Activated CD4-positive, alpha-beta T cell treated with anti-CD3 and anti-CD28 coated beads for 36 hours (primary cell): ENCODE results near the gene DEXI. TPM values are rescaled to one million over a fixed set of nuclear protein-coding genes. Genes with fewer than 3 reads are reported as not detected.
A peak's percentile ranks its signal among the peaks of the same experiment; 100 is the strongest.

ENCODE experiments used
- ATAC-seq: fragments of 200-7000 bp; cut with Tn5 transposase; one replicate; pipeline ENCODE4 v1.10.0; 2021; ENCODE audit warnings: mild to moderate bottlenecking, moderate library complexity
- CTCF ChIA-PET: fragments of 350-600 bp; sonication (Branson Sonifier 250); formaldehyde crosslinking; loops from one replicate; lab custom pipeline; 2021; ENCODE audit warnings: antibody characterized with exemption; lab: Charles Lee
- POLR2A ChIA-PET: fragments of 350-600 bp; sonication (Branson Sonifier 250); formaldehyde crosslinking; loops from one replicate; lab custom pipeline; 2021; ENCODE audit warnings: antibody characterized with exemption, inconsistent platforms; lab: Charles Lee
- DNase-seq: peaks from one replicate; pipeline ENCODE4 v3.0.0-alpha.2; 2020
- H3K27ac Mint-ChIP-seq: one replicate; pipeline ENCODE4 v1.8.0; 2021; ENCODE audit warnings: mixed read lengths
- H3K27me3 Mint-ChIP-seq: one replicate; pipeline ENCODE4 v1.8.0; 2021; ENCODE audit warnings: mixed read lengths
- H3K36me3 Mint-ChIP-seq: one replicate; pipeline ENCODE4 v1.8.0; 2021; ENCODE audit warnings: low read depth, mixed read lengths
- H3K4me1 Mint-ChIP-seq: one replicate; pipeline ENCODE4 v1.8.0; 2021; ENCODE audit warnings: mixed read lengths
- H3K4me3 Mint-ChIP-seq: one replicate; pipeline ENCODE4 v1.8.0; 2021; ENCODE audit warnings: mild to moderate bottlenecking, moderate library complexity, mixed read lengths
- H3K9me3 Mint-ChIP-seq: one replicate; pipeline ENCODE4 v1.8.0; 2021; ENCODE audit warnings: low read depth, mixed read lengths
- intact Hi-C, 2 experiments: fragments of 100-400 bp; cut with DNase I in 1 of 2; cut with micrococcal nuclease in 1 of 2; formaldehyde crosslinking; loops; one replicate each; pipeline versions ENCODE4 v1.14.2 to v1.15.1; 2022 to 2024; cut with DNase I, micrococcal nuclease
- total RNA-seq, 2 experiments: library from RNA; stranded (reverse); gene quantifications; one replicate each; pipeline ENCODE4 v1.2.3, GENCODE V29; 2021

DEXI gene
- total RNA-seq, result 10 to 100 TPM; 33.8 to 34.9 TPM

DNA sequence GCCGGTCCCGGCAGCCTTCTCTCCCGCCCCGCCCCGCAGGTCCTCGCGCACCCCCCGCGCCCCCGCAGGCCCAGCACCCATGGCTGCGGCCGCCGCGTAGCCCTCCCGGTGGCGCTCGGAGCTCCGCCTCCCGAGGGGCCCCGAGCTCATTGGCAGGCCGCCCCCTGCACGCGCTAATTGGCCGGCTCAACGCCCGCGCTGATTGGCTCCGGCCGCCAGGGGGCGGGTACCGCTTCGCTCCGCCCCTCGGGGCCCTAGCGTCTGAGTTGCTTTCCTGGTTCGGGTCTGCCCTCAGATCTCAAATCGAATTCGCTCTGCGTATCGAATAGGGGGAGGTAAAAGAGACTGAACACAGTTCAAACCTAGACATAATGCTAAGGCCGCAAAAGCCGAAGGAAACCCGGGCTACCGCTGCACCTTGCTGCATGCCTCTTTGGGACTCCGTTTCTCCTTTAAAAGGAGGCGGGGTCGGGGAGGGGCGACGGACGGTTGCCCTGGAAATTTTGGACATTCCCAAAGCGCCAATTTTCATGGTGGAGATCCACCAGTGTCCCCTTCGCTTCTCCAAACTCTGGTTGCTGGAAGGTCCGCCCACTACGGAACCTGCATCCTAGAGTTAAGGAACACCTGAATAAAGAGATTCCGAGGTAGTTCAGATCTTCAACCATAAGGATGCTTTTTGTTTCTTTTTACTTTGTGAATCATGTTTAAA is at the start of gene DEXI:
DEXI (minus strand) TSS at position 117 of the 712 bp plus-strand sequence. CDS start 463 bp downstream, outside the sequence.
- CTCF ChIA-PET, result interaction anchor here (0.7 to 1.4 kb wide), 5 partner anchors 10 to 109 kb away, joined by 3 to 4 read pairs (median 3); no protein-coding TSS in a partner anchor
- intact Hi-C loops, result loop anchor here (1.0 to 10.0 kb wide), 11 partner anchors 72 to 1978 kb away; partner anchors contain the start of genes HAPSTR1 (in 1 of the 2), NUBP1 (in 1 of the 2), RMI2 (in 1 of the 2) and SNN (in 1 of the 2)
- peak within 1 kb of the TSS; percentile 87 for H3K27ac Mint-ChIP-seq
- peak within 1 kb of the TSS; percentile 95 for H3K4me3 Mint-ChIP-seq
- no peaks in the 10 kb centered on the region for H3K9me3 Mint-ChIP-seq
- ATAC-seq (peak; percentile 82), DNase-seq (peak; percentile 97)
- peaks cover 72% of the 10 kb centered on the region for H3K4me1 Mint-ChIP-seq
- H3K36me3 Mint-ChIP-seq, result peaks cover 24% of the 10 kb centered on the region
- POLR2A ChIA-PET, result interaction anchor here (0.6 to 0.9 kb wide), 3 partner anchors 24 to 553 kb away, joined by 3 to 4 read pairs (median 3); partner anchors contain the start of gene NUBP1
- no peaks in the 10 kb centered on the region for H3K27me3 Mint-ChIP-seq

DNA sequence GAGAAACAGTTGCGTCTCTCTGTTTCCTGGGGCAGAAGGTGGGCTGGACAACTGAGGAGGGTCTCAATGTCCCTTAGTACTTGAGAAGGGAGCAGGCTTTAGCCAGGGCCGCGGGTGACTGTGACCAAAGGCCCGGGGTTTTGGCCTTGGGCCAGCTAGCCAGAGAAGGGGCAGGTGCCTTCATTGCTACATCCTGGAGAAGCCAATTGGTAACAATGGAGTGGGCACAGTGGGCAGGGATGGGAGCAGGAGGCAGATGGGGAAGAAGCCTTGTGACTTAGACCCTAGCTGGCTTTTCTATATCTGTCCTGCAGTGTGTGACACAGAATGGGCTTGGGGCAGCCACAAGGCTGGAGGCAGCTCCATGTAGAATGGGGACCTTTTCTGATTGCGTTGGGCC is 48.1 kb upstream of the DEXI start:
- Mint-ChIP-seq H3K4me1 (peaks cover 76% of the 10 kb centered on the region), H3K4me3 (no peak overlapping the region), H3K27ac (peak overlapping the region; percentile 92), H3K9me3 (no peaks in the 10 kb centered on the region), H3K27me3 (no peaks in the 10 kb centered on the region), H3K36me3 (peaks cover 43% of the 10 kb centered on the region)
- DNase-seq (no peak), ATAC-seq (no peak)
- ChIA-PET POLR2A (no interaction called here), CTCF (interaction anchor here (0.6 to 1.2 kb wide), 3 partner anchors 16 to 80 kb away, joined by 3 to 7 read pairs (median 3); no protein-coding TSS in a partner anchor)
- intact Hi-C loops, result no loop called here

DNA sequence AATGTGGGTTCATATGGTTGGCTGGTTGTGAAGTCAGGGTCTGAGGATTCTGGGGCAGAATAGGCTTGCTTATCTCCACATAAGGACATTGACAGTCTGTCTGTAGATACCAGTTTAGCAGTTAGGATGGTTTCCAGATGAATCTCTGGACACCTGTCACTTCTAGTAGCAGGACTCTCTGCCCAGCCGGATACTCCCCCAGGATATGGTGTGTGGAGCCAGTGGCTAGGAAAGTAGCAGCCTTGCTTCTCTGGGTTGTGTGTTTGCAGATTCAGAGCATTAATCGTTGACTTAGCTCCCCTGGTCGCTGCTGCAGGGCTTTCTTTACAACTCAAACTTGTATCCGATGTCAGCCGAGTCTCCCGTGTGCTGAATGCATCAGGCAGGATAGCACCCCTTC is 47.3 kb upstream of the DEXI start:
- CTCF ChIA-PET, result interaction anchor here (0.6 to 1.4 kb wide), 7 partner anchors 16 to 640 kb away, joined by 3 to 7 read pairs (median 3); no protein-coding TSS in a partner anchor
- H3K4me1 Mint-ChIP-seq, result peaks cover 80% of the 10 kb centered on the region
- peaks cover 42% of the 10 kb centered on the region for H3K36me3 Mint-ChIP-seq
- H3K9me3 Mint-ChIP-seq, result no peaks in the 10 kb centered on the region
- no peak for ATAC-seq
- H3K4me3 Mint-ChIP-seq, result no peak overlapping the region
- no peak for DNase-seq
- POLR2A ChIA-PET, result interaction anchor here (0.6 kb wide), 2 partner anchors 62 to 1917 kb away, joined by 3 read pairs; no protein-coding TSS in a partner anchor
- no peaks in the 10 kb centered on the region for H3K27me3 Mint-ChIP-seq
- intact Hi-C loops, result loop anchor here (2.0 kb wide), 3 partner anchors 35 to 243 kb away; no protein-coding TSS in a partner anchor
- H3K27ac Mint-ChIP-seq, result peak overlapping the region; percentile 92

DNA sequence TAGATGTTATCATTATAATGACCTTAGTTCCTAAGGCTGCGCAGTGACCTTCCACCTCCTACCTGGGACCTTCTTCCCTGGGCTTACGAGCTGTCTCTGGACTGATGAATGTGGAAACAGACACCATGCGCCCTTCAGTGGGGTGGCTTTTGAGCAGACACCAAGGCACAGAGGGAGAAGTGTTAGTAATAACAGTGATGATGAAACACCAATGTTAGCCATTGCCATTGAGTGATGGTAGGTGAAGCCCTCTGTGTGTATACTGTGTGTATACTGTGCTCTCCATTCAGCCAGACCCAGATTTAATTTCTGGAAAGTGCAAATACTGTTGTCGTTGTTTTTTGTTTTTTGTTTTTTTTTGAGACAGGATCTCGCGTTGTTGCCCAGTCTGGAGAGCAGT is 46.6 kb upstream of the DEXI start:
- intact Hi-C loops, result loop anchor here (1.0 to 2.0 kb wide), 13 partner anchors 24 to 366 kb away; partner anchors contain the start of gene SOCS1 (in 1 of the 2)
- peak overlapping the region; percentile 92 for H3K27ac Mint-ChIP-seq
- H3K4me3 Mint-ChIP-seq, result peak overlapping the region; percentile 46
- peaks cover 87% of the 10 kb centered on the region for H3K4me1 Mint-ChIP-seq
- peak; percentile 31 for DNase-seq
- H3K9me3 Mint-ChIP-seq, result no peaks in the 10 kb centered on the region
- ChIA-PET CTCF (interaction anchor here (0.7 to 1.4 kb wide), 4 partner anchors 18 to 236 kb away, joined by 3 to 4 read pairs (median 3); no protein-coding TSS in a partner anchor), POLR2A (interaction anchor here (0.6 kb wide), 2 partner anchors 63 to 116 kb away, joined by 3 read pairs; no protein-coding TSS in a partner anchor)
- no peaks in the 10 kb centered on the region for H3K27me3 Mint-ChIP-seq
- peak; percentile 21 for ATAC-seq
- peaks cover 41% of the 10 kb centered on the region for H3K36me3 Mint-ChIP-seq

DNA sequence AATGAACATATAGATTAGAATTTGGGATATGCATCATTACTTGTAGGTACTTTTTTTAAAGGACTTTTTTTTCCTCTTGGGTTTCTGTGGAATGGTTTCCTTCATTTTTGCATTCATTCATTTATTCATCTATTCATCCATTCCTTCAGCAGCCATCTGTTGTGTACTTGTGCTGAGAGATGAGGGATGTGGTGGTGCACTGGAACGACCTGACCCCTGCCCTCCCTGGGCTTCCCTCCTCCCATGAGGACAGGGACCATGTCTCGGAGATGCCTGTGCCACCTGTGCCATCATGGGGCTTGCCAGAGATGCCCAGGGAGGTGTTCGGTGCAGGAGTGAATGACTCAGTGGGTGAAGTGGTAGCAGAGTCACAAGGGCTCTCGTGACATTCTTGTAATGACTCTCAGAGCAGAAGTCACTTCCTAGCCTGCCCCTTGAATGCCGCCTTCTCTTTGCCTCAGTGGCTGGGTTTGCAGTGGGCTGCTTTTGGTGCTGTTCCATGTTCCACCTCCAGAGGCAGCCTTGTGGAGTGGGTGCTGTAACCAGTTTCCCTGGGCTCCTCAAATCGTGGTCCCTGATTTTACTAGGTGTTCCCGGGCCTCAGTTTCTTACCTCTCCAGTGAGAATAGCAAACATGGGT is 46.0 kb upstream of the DEXI start:
- POLR2A ChIA-PET, result no interaction called here
- Mint-ChIP-seq H3K27ac (peak overlapping the region; percentile 92), H3K4me1 (peaks cover 89% of the 10 kb centered on the region), H3K4me3 (peak overlapping the region; percentile 46), H3K36me3 (peaks cover 43% of the 10 kb centered on the region), H3K9me3 (no peaks in the 10 kb centered on the region), H3K27me3 (no peaks in the 10 kb centered on the region)
- CTCF ChIA-PET, result no interaction called here
- ATAC-seq (peak; percentile 88), DNase-seq (peak; percentile 91)
- intact Hi-C loops, result loop anchor here (1.0 to 2.0 kb wide), 13 partner anchors 23 to 367 kb away; partner anchors contain the start of gene SOCS1 (in 1 of the 2)

DNA sequence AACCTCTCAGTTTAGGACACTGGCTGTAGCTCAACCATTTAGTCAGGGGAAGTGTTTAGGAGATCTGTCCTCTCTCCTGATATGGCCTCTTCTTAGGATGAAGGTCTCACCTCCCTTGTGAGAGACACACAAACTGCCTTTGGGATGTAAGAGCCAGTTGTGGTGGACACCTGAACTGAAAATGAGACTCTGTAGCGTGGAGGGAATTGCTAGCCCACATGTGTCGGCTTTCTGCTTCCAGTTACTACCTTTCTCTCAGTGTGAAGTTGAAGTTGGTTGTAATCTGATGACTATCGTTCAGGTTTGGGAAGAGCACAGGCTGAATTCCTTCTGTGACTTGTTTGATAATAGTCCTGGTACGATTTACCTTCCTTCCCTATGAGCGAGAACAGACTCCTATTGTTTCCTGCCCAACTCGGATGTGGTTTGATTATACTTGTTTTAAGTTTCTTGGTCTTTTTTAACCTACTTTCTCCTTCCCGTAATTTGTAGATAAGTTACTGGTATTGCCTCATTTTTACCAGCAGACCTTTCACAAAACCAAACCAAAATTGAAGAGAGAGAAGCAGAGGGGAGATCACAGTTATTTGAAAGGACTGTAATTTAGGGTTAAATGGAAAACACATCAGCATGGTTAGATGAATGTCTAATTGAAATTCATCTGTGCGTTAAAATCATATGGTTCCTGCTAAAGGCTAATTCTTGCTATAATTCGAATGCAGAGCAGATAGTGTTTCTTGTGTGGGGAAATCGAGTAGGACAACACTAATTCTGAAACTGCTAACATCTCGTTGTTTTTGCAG is 45.3 kb upstream of the DEXI start:
- intact Hi-C loops, result loop anchor here (1.0 to 2.0 kb wide), 13 partner anchors 22 to 368 kb away; partner anchors contain the start of gene SOCS1 (in 1 of the 2)
- H3K27ac Mint-ChIP-seq, result peak overlapping the region; percentile 92
- H3K9me3 Mint-ChIP-seq, result no peaks in the 10 kb centered on the region
- peaks cover 89% of the 10 kb centered on the region for H3K4me1 Mint-ChIP-seq
- CTCF ChIA-PET, result interaction anchor here (1.1 to 1.4 kb wide), 2 partner anchors 15 to 33 kb away, joined by 3 to 5 read pairs; no protein-coding TSS in a partner anchor
- ATAC-seq (peak; percentile 35), DNase-seq (peak; percentile 24)
- POLR2A ChIA-PET, result no interaction called here
- H3K4me3 Mint-ChIP-seq, result peak overlapping the region; percentile 46
- no peaks in the 10 kb centered on the region for H3K27me3 Mint-ChIP-seq
- peaks cover 42% of the 10 kb centered on the region for H3K36me3 Mint-ChIP-seq

DNA sequence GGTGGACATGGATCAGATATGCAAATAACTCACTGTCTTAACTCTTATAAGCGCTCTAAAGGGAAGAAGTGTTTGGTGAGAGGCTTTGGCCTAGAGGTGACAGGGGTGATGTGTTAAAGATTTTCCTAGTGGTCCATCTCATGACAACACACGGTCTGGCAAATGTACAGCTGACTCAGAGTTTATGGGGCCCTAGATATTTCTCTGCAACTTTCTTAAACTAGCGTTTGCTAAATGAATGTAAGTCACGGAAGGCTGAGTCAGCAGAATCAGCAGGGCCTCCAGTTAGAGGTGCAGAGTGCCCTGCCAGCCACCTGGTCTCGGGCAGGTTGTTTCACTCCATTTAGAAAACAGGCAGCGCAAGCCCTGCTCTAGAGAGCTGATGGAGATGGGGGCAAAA is 42.2 kb upstream of the DEXI start:
- H3K4me3 Mint-ChIP-seq, result no peak overlapping the region
- H3K36me3 Mint-ChIP-seq, result peaks cover 31% of the 10 kb centered on the region
- POLR2A ChIA-PET, result no interaction called here
- peak; percentile 46 for DNase-seq
- CTCF ChIA-PET, result interaction anchor here (0.6 to 3.2 kb wide), 4 partner anchors 12 to 304 kb away, joined by 3 to 20 read pairs (median 8); no protein-coding TSS in a partner anchor
- H3K27ac Mint-ChIP-seq, result peak overlapping the region; percentile 2
- peaks cover 58% of the 10 kb centered on the region for H3K4me1 Mint-ChIP-seq
- no peak for ATAC-seq
- no peaks in the 10 kb centered on the region for H3K27me3 Mint-ChIP-seq
- no peaks in the 10 kb centered on the region for H3K9me3 Mint-ChIP-seq
- intact Hi-C loops, result no loop called here

DNA sequence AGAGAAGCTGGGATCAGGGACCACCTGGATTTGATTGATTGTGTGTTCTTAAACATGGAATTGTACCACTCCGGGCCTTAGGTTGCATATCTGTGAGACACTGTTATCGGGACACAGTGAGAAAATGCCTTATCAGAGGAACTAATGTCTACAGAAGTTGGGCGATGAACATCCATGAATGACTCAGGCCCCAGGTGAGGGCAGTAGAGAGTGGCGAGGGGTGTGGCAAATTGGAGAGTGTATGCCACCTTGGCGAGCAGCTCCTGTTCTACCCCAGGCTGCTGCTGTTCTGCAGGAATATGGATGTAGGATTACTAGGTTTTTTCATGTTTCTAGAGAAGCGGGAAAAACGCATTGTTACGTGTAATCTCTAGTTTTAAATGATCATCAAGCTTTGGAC is 40.9 kb upstream of the DEXI start:
- Mint-ChIP-seq H3K4me1 (peaks cover 45% of the 10 kb centered on the region), H3K9me3 (no peaks in the 10 kb centered on the region), H3K27me3 (no peaks in the 10 kb centered on the region), H3K4me3 (peak overlapping the region; percentile 38), H3K36me3 (peaks cover 32% of the 10 kb centered on the region), H3K27ac (peak overlapping the region; percentile 32)
- DNase-seq (peak; percentile 48), ATAC-seq (no peak)
- POLR2A ChIA-PET, result interaction anchor here (0.6 to 1.7 kb wide), 3 partner anchors 19 to 271 kb away, joined by 3 to 4 read pairs (median 3); no protein-coding TSS in a partner anchor
- intact Hi-C loops, result no loop called here
- CTCF ChIA-PET, result interaction anchor here (0.8 to 3.2 kb wide), 14 partner anchors 11 to 388 kb away, joined by 3 to 20 read pairs (median 4); partner anchors contain the start of gene SOCS1

DNA sequence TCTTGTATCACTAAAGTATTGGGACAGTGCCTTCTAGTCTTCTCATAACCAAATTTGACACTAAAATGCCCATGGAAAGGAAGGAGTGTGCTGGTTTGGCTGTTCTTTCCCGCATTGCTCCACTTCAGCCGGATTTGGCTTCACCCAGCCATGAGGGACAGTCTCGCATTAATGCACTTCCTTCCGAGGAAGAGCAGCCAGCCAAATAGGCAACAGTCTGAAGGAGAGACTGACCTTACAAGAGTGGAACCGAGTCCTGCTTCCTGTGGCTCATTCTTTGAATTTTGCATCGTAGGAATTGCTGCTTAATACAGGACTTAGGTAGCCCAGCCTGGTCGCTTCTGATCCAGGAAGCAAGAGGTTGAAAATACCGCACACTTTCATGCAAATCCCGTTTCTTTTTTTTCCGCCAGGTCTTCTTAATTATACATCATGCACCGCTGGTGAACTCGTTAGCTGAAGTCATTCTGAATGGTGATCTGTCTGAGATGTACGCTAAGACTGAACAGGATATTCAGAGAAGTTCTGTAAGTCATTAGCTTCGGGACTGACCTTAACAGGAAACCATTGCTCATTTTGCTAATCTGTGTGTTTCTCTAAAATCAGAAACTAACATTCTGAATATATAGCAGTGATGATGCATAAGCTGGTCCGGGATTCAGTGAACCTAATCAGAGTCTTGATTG is 40.3 kb upstream of the DEXI start:
- intact Hi-C loops, result no loop called here
- DNase-seq (no peak), ATAC-seq (peak; percentile 51)
- peak overlapping the region; percentile 32 for H3K27ac Mint-ChIP-seq
- H3K9me3 Mint-ChIP-seq, result no peaks in the 10 kb centered on the region
- POLR2A ChIA-PET, result interaction anchor here (0.9 to 1.7 kb wide), 2 partner anchors 19 to 271 kb away, joined by 3 to 4 read pairs; no protein-coding TSS in a partner anchor
- H3K27me3 Mint-ChIP-seq, result no peaks in the 10 kb centered on the region
- H3K4me3 Mint-ChIP-seq, result peak overlapping the region; percentile 38
- H3K4me1 Mint-ChIP-seq, result peaks cover 43% of the 10 kb centered on the region
- CTCF ChIA-PET, result interaction anchor here (0.6 to 3.2 kb wide), 11 partner anchors 10 to 389 kb away, joined by 3 to 20 read pairs (median 4); no protein-coding TSS in a partner anchor
- peaks cover 36% of the 10 kb centered on the region for H3K36me3 Mint-ChIP-seq
